HTERT RPE-1 (cell line): ENCODE measurements around the gene AZGP1.
"Not testable (repeated sequence)": the region's sequence is repeated elsewhere in the genome, so short reads cannot be mapped to it uniquely, and the experiment has no call there.

ENCODE experiments used
- in situ Hi-C: fragments of 300-500 bp; cut with MboI; formaldehyde crosslinking; loops from 4 replicates; pipeline ENCODE4 v1.14.3; 2020; ENCODE audit warnings: low sequenced_read_pairs

The AZGP1 gene

GRCh38 chr7:99975782-99976521 lies at the start of gene AZGP1:
AZGP1 (minus strand) TSS chr7:99976031; CDS start chr7:99976020, 11 bp downstream.
- in situ Hi-C loops = no loop called here

- in situ Hi-C loops = no loop called here
These were observed 48.3 kb upstream of the AZGP1 start for GRCh38 chr7:100024020-100024619.

GRCh38 chr7:100023526-100023925 lies 47.7 kb upstream of the AZGP1 start:
- in situ Hi-C loops = no loop called here

- in situ Hi-C loops = no loop called here
These were observed 46.8 kb upstream of the AZGP1 start for GRCh38 chr7:100022621-100023020.

- in situ Hi-C loops = no loop called here
These were observed 45.5 kb upstream of the AZGP1 start for GRCh38 chr7:100021297-100021696.

- in situ Hi-C loops = no loop called here
These were observed 44.1 kb upstream of the AZGP1 start for GRCh38 chr7:100019908-100020307.

GRCh38 chr7:100017875-100018274 lies 42.0 kb upstream of the AZGP1 start:
- in situ Hi-C loops = no loop called here

GRCh38 chr7:100017300-100017699 lies 41.5 kb upstream of the AZGP1 start:
- in situ Hi-C loops = no loop called here

GRCh38 chr7:100016215-100016901 lies 40.5 kb upstream of the AZGP1 start:
- in situ Hi-C loops = no loop called here

- in situ Hi-C loops = no loop called here
These were observed 39.7 kb upstream of the AZGP1 start, which contains the start of gene ZKSCAN1 for GRCh38 chr7:100015232-100016214. ZKSCAN1 (plus strand) TSS chr7:100015596; CDS start chr7:100023507, 7,911 bp downstream.

GRCh38 chr7:100013328-100013676 lies 37.5 kb upstream of the AZGP1 start:
- in situ Hi-C loops = no loop called here

GRCh38 chr7:100012385-100013327 lies 36.8 kb upstream of the AZGP1 start:
- in situ Hi-C loops = not testable (repeated sequence)

- in situ Hi-C loops = no loop called here
These were observed 35.7 kb upstream of the AZGP1 start for GRCh38 chr7:100011516-100011915.

GRCh38 chr7:100010901-100011300 lies 35.1 kb upstream of the AZGP1 start:
- in situ Hi-C loops = no loop called here

- in situ Hi-C loops = not testable (repeated sequence)
These were observed 34.1 kb upstream of the AZGP1 start for GRCh38 chr7:100009952-100010351.

GRCh38 chr7:100008525-100008924 lies 32.7 kb upstream of the AZGP1 start:
- in situ Hi-C loops = no loop called here

- in situ Hi-C loops = no loop called here
These were observed 32.1 kb upstream of the AZGP1 start for GRCh38 chr7:100007887-100008286.

- in situ Hi-C loops = no loop called here
These were observed 28.2 kb upstream of the AZGP1 start for GRCh38 chr7:100003711-100004661.

- in situ Hi-C loops = no loop called here
These were observed 24.4 kb upstream of the AZGP1 start for GRCh38 chr7:100000239-100000638.
